ENCODE results near the gene PRKAG2.
"Not testable (repeated sequence)": the region's sequence is repeated elsewhere in the genome, so short reads cannot be mapped to it uniquely, and the experiment has no call there.

PRKAG2 gene

GRCh38 chr7:151830121-151830830, 46.6 kb downstream of the PRKAG2 start:
- DNase-seq, result no peak
- TF ChIP-seq GATA1 (IDR thresholded peaks at IDR 0.05; ENCODE audit: low read depth, low read length), result no peak
- no peak for TF ChIP-seq POLR2A (IDR thresholded peaks at IDR 0.05; ENCODE audit: low read length)

GRCh38 chr7:151829707-151830106, 47.2 kb downstream of the PRKAG2 start:
- DNase-seq, result no peak
- no peak for TF ChIP-seq GATA1 (IDR thresholded peaks at IDR 0.05; ENCODE audit: low read depth, low read length)
- TF ChIP-seq POLR2A (IDR thresholded peaks at IDR 0.05; ENCODE audit: low read length), result no peak

- TF ChIP-seq GATA1 (IDR thresholded peaks at IDR 0.05; ENCODE audit: low read depth, low read length) (no peak), POLR2A (IDR thresholded peaks at IDR 0.05; ENCODE audit: low read length) (no peak)
- DNase-seq, result no peak
Observed at GRCh38 chr7:151827620-151828019, 49.3 kb downstream of the PRKAG2 start.

- not testable (repeated sequence) for DNase-seq
Observed at GRCh38 chr7:151826316-151826715, 50.6 kb downstream of the PRKAG2 start.

- DNase-seq, result no peak
- TF ChIP-seq GATA1 (IDR thresholded peaks at IDR 0.05; ENCODE audit: low read depth, low read length) (no peak), POLR2A (IDR thresholded peaks at IDR 0.05; ENCODE audit: low read length) (no peak)
Observed at GRCh38 chr7:151825721-151826120, 51.2 kb downstream of the PRKAG2 start.

GRCh38 chr7:151824373-151824933, 52.5 kb downstream of the PRKAG2 start:
- no peak for DNase-seq
- TF ChIP-seq GATA1 (IDR thresholded peaks at IDR 0.05; ENCODE audit: low read depth, low read length), result no peak

- DNase-seq, result no peak
- no peak for TF ChIP-seq POLR2A (IDR thresholded peaks at IDR 0.05; ENCODE audit: low read length)
- TF ChIP-seq GATA1 (IDR thresholded peaks at IDR 0.05; ENCODE audit: low read depth, low read length), result no peak
Observed at GRCh38 chr7:151823566-151824372, 53.1 kb downstream of the PRKAG2 start.

- no peak for TF ChIP-seq POLR2A (IDR thresholded peaks at IDR 0.05; ENCODE audit: low read length)
- no peak for TF ChIP-seq GATA1 (IDR thresholded peaks at IDR 0.05; ENCODE audit: low read depth, low read length)
- no peak for DNase-seq
Observed at GRCh38 chr7:151822541-151823181, 54.3 kb downstream of the PRKAG2 start.

GRCh38 chr7:151821806-151822540, 54.9 kb downstream of the PRKAG2 start:
- TF ChIP-seq GATA1 (IDR thresholded peaks at IDR 0.05; ENCODE audit: low read depth, low read length) (no peak), POLR2A (IDR thresholded peaks at IDR 0.05; ENCODE audit: low read length) (no peak)

GRCh38 chr7:151821226-151821625, 55.7 kb downstream of the PRKAG2 start:
- no peak for TF ChIP-seq POLR2A (IDR thresholded peaks at IDR 0.05; ENCODE audit: low read length)
- no peak for DNase-seq

More at GRCh38 chr7:151821806-151822540, 54.9 kb downstream of the PRKAG2 start:
- no peak for DNase-seq

- TF ChIP-seq GATA1 (IDR thresholded peaks at IDR 0.05; ENCODE audit: low read depth, low read length) (no peak), POLR2A (IDR thresholded peaks at IDR 0.05; ENCODE audit: low read length) (no peak)
- DNase-seq, result no peak
Observed at GRCh38 chr7:151820491-151821105, 56.3 kb downstream of the PRKAG2 start.

GRCh38 chr7:151819866-151820265, 57.0 kb downstream of the PRKAG2 start:
- no peak for TF ChIP-seq GATA1 (IDR thresholded peaks at IDR 0.05; ENCODE audit: low read depth, low read length)
- TF ChIP-seq POLR2A (IDR thresholded peaks at IDR 0.05; ENCODE audit: low read length), result no peak
- no peak for DNase-seq
